ENCODE results near the gene DDC.

GRCh38 chr7:50531928-50532327 lies 33.3 kb downstream of the DDC start:
- no peak for TF ChIP-seq CTCF (IDR thresholded peaks at IDR 0.05; ENCODE audit: low read depth, low read length, poor library complexity, severe bottlenecking)
- TF ChIP-seq EZH2phosphoT487 (IDR thresholded peaks at IDR 0.05; ENCODE audit: borderline replicate concordance, low read length) = no peak
